CD4-positive, alpha-beta T cell (primary cell): ENCODE measurements around the gene PPL. TPM values are rescaled to one million over a fixed set of nuclear protein-coding genes. Genes with fewer than 3 reads are reported as not detected.

Source experiments
- ATAC-seq: fragments of 200-7000 bp; cut with Tn5 transposase; one replicate; pipeline ENCODE4 v1.10.0; 2022; ENCODE audit warnings: mild to moderate bottlenecking; ENCODE audit not compliant: poor library complexity
- CTCF ChIA-PET: fragments of 350-600 bp; sonication (Branson Sonifier 250); formaldehyde crosslinking; loops from one replicate; lab custom pipeline; 2021; ENCODE audit warnings: antibody characterized with exemption, inconsistent platforms; lab: Charles Lee
- POLR2A ChIA-PET: fragments of 350-600 bp; sonication (Branson Sonifier 250); formaldehyde crosslinking; loops from one replicate; lab custom pipeline; 2021; ENCODE audit warnings: antibody characterized with exemption, inconsistent platforms; lab: Charles Lee
- DNase-seq, 14 experiments: peaks; one replicate each; pipeline ENCODE4 v3.0.0-alpha.2; 2013 to 2020; ENCODE audit warnings: mixed read lengths in 2 of 14
- H3K27ac ChIP-seq, 2 donors: one replicate each; pipeline versions ENCODE4 v1.5.1 to v1.7.0; 2013; ENCODE audit warnings: low read length in 2 of 2, low read depth in 1 of 2, mild to moderate bottlenecking in 1 of 2
- H3K27me3 ChIP-seq, 2 experiments: 1 replicate in 1 of 2; 2 replicates in 1 of 2; pipeline versions ENCODE4 v1.6.1 to v1.7.0; 2013; ENCODE audit warnings: low read length in 2 of 2, control low read depth in 1 of 2, mild to moderate bottlenecking in 1 of 2, moderate library complexity in 1 of 2; ENCODE audit not compliant: insufficient read depth in 2 of 2, control insufficient read depth in 1 of 2
- H3K36me3 ChIP-seq: one replicate; pipeline ENCODE4 v1.6.1; 2013; ENCODE audit warnings: low read length, control low read depth; ENCODE audit not compliant: insufficient read depth
- H3K4me1 ChIP-seq: one replicate; pipeline ENCODE4 v1.6.1; 2013; ENCODE audit warnings: low read length, control low read depth; ENCODE audit not compliant: insufficient read depth
- H3K4me3 ChIP-seq: one replicate; pipeline ENCODE4 v1.5.1; 2013; ENCODE audit warnings: mild to moderate bottlenecking, low read length, moderate library complexity
- H3K9me3 ChIP-seq, 2 experiments: 1 replicate in 1 of 2; 2 replicates in 1 of 2; pipeline versions ENCODE4 v1.6.1 to v1.7.0; 2013; ENCODE audit warnings: low read length in 2 of 2, mild to moderate bottlenecking in 2 of 2, control low read depth in 1 of 2, moderate library complexity in 1 of 2; ENCODE audit not compliant: control insufficient read depth in 1 of 2, insufficient read depth in 1 of 2
- H3K27ac Mint-ChIP-seq: one replicate; pipeline ENCODE4 v1.8.0; 2020; ENCODE audit warnings: mixed read lengths
- H3K27me3 Mint-ChIP-seq: one replicate; pipeline ENCODE4 v1.8.0; 2021; ENCODE audit warnings: mixed read lengths
- H3K36me3 Mint-ChIP-seq: one replicate; pipeline ENCODE4 v1.8.0; 2021; ENCODE audit warnings: low read depth, mixed read lengths
- H3K4me1 Mint-ChIP-seq: one replicate; pipeline ENCODE4 v1.8.0; 2021; ENCODE audit warnings: low read depth, mixed read lengths
- H3K4me3 Mint-ChIP-seq: one replicate; pipeline ENCODE4 v1.8.0; 2020; ENCODE audit warnings: mild to moderate bottlenecking, mixed read lengths
- H3K9me3 Mint-ChIP-seq: one replicate; pipeline ENCODE4 v1.8.0; 2020; ENCODE audit warnings: mixed read lengths
- CTCF ChIP-seq: fragments of 200-600 bp; IDR thresholded peaks from one replicate; pipeline ENCODE4 v1.8.0; 2022; ENCODE audit warnings: antibody characterized with exemption, mild to moderate bottlenecking
- intact Hi-C, 2 experiments: fragments of 100-400 bp; cut with DNase I in 1 of 2; cut with micrococcal nuclease in 1 of 2; formaldehyde crosslinking; loops; one replicate each; pipeline versions ENCODE4 v1.15.1 to v1.9.0; 2023 to 2025; cut with DNase I, micrococcal nuclease
- total RNA-seq, 174 experiments: library from RNA in 2 of 174; stranded (reverse) in 2 of 174; gene quantifications; one replicate each; pipeline ENCODE4 v1.2.3 and lab custom pipeline; 2021 to 2026

Gene PPL
- total RNA-seq, 2 experiments from 2014 or later = not detected

- Histone ChIP-seq H3K27ac (no peak overlapping the region), H3K27me3 (no peaks in the 10 kb centered on the region), H3K4me1 (no peaks in the 10 kb centered on the region), H3K36me3 (no peaks in the 10 kb centered on the region), H3K4me3 (no peak overlapping the region), H3K9me3 (no peaks in the 10 kb centered on the region)
- Mint-ChIP-seq H3K36me3 (no peaks in the 10 kb centered on the region), H3K4me1 (no peaks in the 10 kb centered on the region), H3K9me3 (no peaks in the 10 kb centered on the region), H3K4me3 (no peak overlapping the region), H3K27ac (no peak overlapping the region), H3K27me3 (peaks cover 8% of the 10 kb centered on the region)
- POLR2A ChIA-PET = no interaction called here
- intact Hi-C loops = no loop called here
- CTCF ChIA-PET = no interaction called here
- DNase-seq = no peak
- no peak for TF ChIP-seq CTCF
- ATAC-seq = no peak
Measured at GRCh38 chr16:4920826-4921225, 16.1 kb downstream of the PPL start.

- Mint-ChIP-seq H3K4me3 (no peak overlapping the region), H3K9me3 (no peaks in the 10 kb centered on the region), H3K27ac (no peak overlapping the region), H3K27me3 (peaks cover 8% of the 10 kb centered on the region), H3K4me1 (no peaks in the 10 kb centered on the region), H3K36me3 (no peaks in the 10 kb centered on the region)
- DNase-seq (no peak), ATAC-seq (no peak)
- Histone ChIP-seq H3K27me3 (no peaks in the 10 kb centered on the region), H3K4me3 (no peak overlapping the region), H3K27ac (no peak overlapping the region), H3K4me1 (no peaks in the 10 kb centered on the region), H3K36me3 (no peaks in the 10 kb centered on the region), H3K9me3 (no peaks in the 10 kb centered on the region)
- intact Hi-C loops = no loop called here
- ChIA-PET POLR2A (no interaction called here), CTCF (no interaction called here)
- no peak for TF ChIP-seq CTCF
Measured at GRCh38 chr16:4918781-4919251, 18.1 kb downstream of the PPL start.

- DNase-seq (no peak), ATAC-seq (no peak)
- no peaks in the 10 kb centered on the region for H3K36me3 Mint-ChIP-seq
- H3K4me1 Mint-ChIP-seq = no peaks in the 10 kb centered on the region
- TF ChIP-seq CTCF = no peak
- no peak overlapping the region for H3K27ac ChIP-seq
- H3K4me1 ChIP-seq = no peaks in the 10 kb centered on the region
- H3K36me3 ChIP-seq = no peaks in the 10 kb centered on the region
- no peak overlapping the region for H3K27ac Mint-ChIP-seq
- no peaks in the 10 kb centered on the region for H3K9me3 Mint-ChIP-seq
- no peaks in the 10 kb centered on the region for H3K27me3 ChIP-seq
- H3K4me3 ChIP-seq = no peak overlapping the region
- intact Hi-C loops = no loop called here
- no peaks in the 10 kb centered on the region for H3K9me3 ChIP-seq
- no peak overlapping the region for H3K4me3 Mint-ChIP-seq
- CTCF ChIA-PET = no interaction called here
- no peaks in the 10 kb centered on the region for H3K27me3 Mint-ChIP-seq
- POLR2A ChIA-PET = no interaction called here
Measured at GRCh38 chr16:4917117-4917516, 19.8 kb downstream of the PPL start.
